ENCODE results near the gene IP6K2.

IP6K2 gene

GRCh38 chr3:48690846-48691458 is 26.1 kb downstream of the IP6K2 start:
- DNase-seq (ENCODE audit: low read depth in 2 of 2): no peak

- no peak for DNase-seq (ENCODE audit: low read depth in 2 of 2)
Measured at GRCh38 chr3:48689384-48689783, 27.6 kb downstream of the IP6K2 start.

- no peak for DNase-seq (ENCODE audit: low read depth in 2 of 2)
Measured at GRCh38 chr3:48688737-48689075, 28.3 kb downstream of the IP6K2 start.

- no peak for DNase-seq (ENCODE audit: low read depth in 2 of 2)
Measured at GRCh38 chr3:48688032-48688736, 28.8 kb downstream of the IP6K2 start.

- DNase-seq (ENCODE audit: low read depth in 2 of 2): no peak
Measured at GRCh38 chr3:48687220-48687678, 29.8 kb downstream of the IP6K2 start.

GRCh38 chr3:48686538-48687219 is 30.3 kb downstream of the IP6K2 start:
- DNase-seq (ENCODE audit: low read depth in 2 of 2): no peak

- DNase-seq (ENCODE audit: low read depth in 2 of 2): peak; percentile 72 to 85
Measured at GRCh38 chr3:48685603-48686511, 31.2 kb downstream of the IP6K2 start, which contains the start of gene NCKIPSD. Gene NCKIPSD (minus strand): TSS chr3:48685915. CDS start chr3:48685807, 108 bp downstream.

- DNase-seq (ENCODE audit: low read depth in 2 of 2): no peak
Measured at GRCh38 chr3:48685293-48685602, 31.8 kb downstream of the IP6K2 start.

- DNase-seq (ENCODE audit: low read depth in 2 of 2): no peak
Measured at GRCh38 chr3:48684480-48685143, 32.4 kb downstream of the IP6K2 start.

GRCh38 chr3:48684054-48684349 is 33.0 kb downstream of the IP6K2 start:
- DNase-seq (ENCODE audit: low read depth in 2 of 2): no peak

GRCh38 chr3:48682786-48683185 is 34.2 kb downstream of the IP6K2 start:
- no peak for DNase-seq (ENCODE audit: low read depth in 2 of 2)

GRCh38 chr3:48681974-48682610 is 34.9 kb downstream of the IP6K2 start:
- DNase-seq (ENCODE audit: low read depth in 2 of 2): no peak

- no peak for DNase-seq (ENCODE audit: low read depth in 2 of 2)
Measured at GRCh38 chr3:48681541-48681880, 35.5 kb downstream of the IP6K2 start.

GRCh38 chr3:48680811-48681540 is 36.0 kb downstream of the IP6K2 start:
- no peak for DNase-seq (ENCODE audit: low read depth in 2 of 2)

GRCh38 chr3:48679411-48680391 is 37.3 kb downstream of the IP6K2 start:
- DNase-seq (ENCODE audit: low read depth in 2 of 2): no peak

- DNase-seq (ENCODE audit: low read depth in 2 of 2): no peak
Measured at GRCh38 chr3:48678566-48679380, 38.2 kb downstream of the IP6K2 start.

GRCh38 chr3:48678056-48678455 is 39.0 kb downstream of the IP6K2 start:
- no peak for DNase-seq (ENCODE audit: low read depth in 2 of 2)

GRCh38 chr3:48674505-48674904 is 42.5 kb downstream of the IP6K2 start:
- DNase-seq (ENCODE audit: low read depth in 2 of 2): no peak

- DNase-seq (ENCODE audit: low read depth in 2 of 2): no peak
Measured at GRCh38 chr3:48672522-48672921, 44.5 kb downstream of the IP6K2 start.
